WTC11 (cell line): ENCODE data around the gene NIPA2. TPM values are rescaled to one million over a fixed set of nuclear protein-coding genes. Genes with fewer than 3 reads are reported as not detected.

Source experiments
- ATAC-seq: fragments of 200-7000 bp; cut with Tn5 transposase; 2 replicates; pipeline ENCODE4 v1.10.0; 2021; ENCODE audit warnings: mild to moderate bottlenecking, moderate library complexity
- CTCF ChIA-PET: fragments of 300-600 bp; sonication (Branson Sonifier 250); formaldehyde crosslinking; loops from one replicate; lab custom pipeline; 2021; ENCODE audit warnings: antibody characterized with exemption; lab: Charles Lee
- POLR2A ChIA-PET: fragments of 350-600 bp; sonication (Branson Sonifier 250); formaldehyde crosslinking; loops from one replicate; lab custom pipeline; 2021; ENCODE audit warnings: antibody characterized with exemption; lab: Charles Lee
- DNase-seq: peaks from one replicate; pipeline ENCODE4 v3.0.0; 2021; ENCODE audit warnings: low spot score
- H3K27ac Mint-ChIP-seq: 2 replicates; pipeline ENCODE4 v1.8.0; 2021; ENCODE audit warnings: mixed read lengths
- H3K27me3 Mint-ChIP-seq: 2 replicates; pipeline ENCODE4 v1.8.0; 2021; ENCODE audit warnings: low read depth, mild to moderate bottlenecking, moderate library complexity, mixed read lengths
- H3K36me3 Mint-ChIP-seq: 2 replicates; pipeline ENCODE4 v1.8.0; 2021; ENCODE audit warnings: mixed read lengths
- H3K4me1 Mint-ChIP-seq: 2 replicates; pipeline ENCODE4 v1.8.0; 2022; ENCODE audit warnings: mixed read lengths
- H3K4me3 Mint-ChIP-seq: 2 replicates; pipeline ENCODE4 v1.8.0; 2021; ENCODE audit warnings: mild to moderate bottlenecking, moderate library complexity, mixed read lengths
- H3K9me3 Mint-ChIP-seq: 2 replicates; pipeline ENCODE4 v1.8.0; 2021; ENCODE audit warnings: mixed read lengths
- ATF1 ChIP-seq: sonication (generic); formaldehyde crosslinking; IDR thresholded peaks from 2 replicates; pipeline ENCODE4 v1.8.1; 2023; ENCODE audit warnings: mild to moderate bottlenecking, moderate library complexity, missing genetic modification reagents
- CREM ChIP-seq: sonication (generic); formaldehyde crosslinking; IDR thresholded peaks from 2 replicates; pipeline ENCODE4 v1.8.1; 2022; ENCODE audit warnings: mild to moderate bottlenecking, missing genetic modification reagents, moderate library complexity
- ETV6 ChIP-seq: sonication (generic); formaldehyde crosslinking; IDR thresholded peaks from 2 replicates; pipeline ENCODE4 v1.8.1; 2022; ENCODE audit warnings: mild to moderate bottlenecking, missing genetic modification reagents
- FOXJ3 ChIP-seq: sonication (generic); formaldehyde crosslinking; IDR thresholded peaks from 2 replicates; pipeline ENCODE4 v1.9.0; 2021; ENCODE audit warnings: missing genetic modification reagents, mild to moderate bottlenecking, borderline replicate concordance
- FOXP1 ChIP-seq: sonication (generic); formaldehyde crosslinking; IDR thresholded peaks from 2 replicates; pipeline ENCODE4 v1.8.0; 2022; ENCODE audit warnings: missing genetic modification reagents, mild to moderate bottlenecking, moderate library complexity, borderline replicate concordance
- KAT7 ChIP-seq: sonication (generic); formaldehyde crosslinking; IDR thresholded peaks from 2 replicates; pipeline ENCODE4 v1.8.1; 2023; ENCODE audit warnings: missing genetic modification reagents, mild to moderate bottlenecking, borderline replicate concordance
- MXD4 ChIP-seq: fragments of 250-450 bp; sonication (Bioruptor Pico); IDR thresholded peaks from 2 replicates; pipeline ENCODE4 v1.8.0; 2021; ENCODE audit warnings: mild to moderate bottlenecking, moderate library complexity, borderline replicate concordance
- NFE2L1 ChIP-seq: sonication (generic); formaldehyde crosslinking; IDR thresholded peaks from 2 replicates; pipeline ENCODE4 v1.8.1; 2023; ENCODE audit warnings: missing genetic modification reagents
- NR3C1 ChIP-seq: sonication (generic); formaldehyde crosslinking; conservative IDR thresholded peaks from 2 replicates; pipeline ENCODE4 v1.8.1; 2023; ENCODE audit warnings: low read depth, mild to moderate bottlenecking, missing genetic modification reagents
- SMAD3 ChIP-seq: sonication (generic); formaldehyde crosslinking; IDR thresholded peaks from 2 replicates; pipeline ENCODE4 v1.8.0; 2022; ENCODE audit warnings: missing genetic modification reagents, mild to moderate bottlenecking, borderline replicate concordance
- SP1 ChIP-seq: sonication (generic); formaldehyde crosslinking; conservative IDR thresholded peaks from 2 replicates; pipeline ENCODE4 v1.8.1; 2022; ENCODE audit warnings: missing genetic modification reagents
- TEAD4 ChIP-seq: sonication (generic); formaldehyde crosslinking; IDR thresholded peaks from 2 replicates; pipeline ENCODE4 v1.8.0; 2022; ENCODE audit warnings: mild to moderate bottlenecking, missing genetic modification reagents
- ZNF121 ChIP-seq: sonication (generic); formaldehyde crosslinking; IDR thresholded peaks from 2 replicates; pipeline ENCODE4 v1.8.0; 2023; ENCODE audit warnings: missing genetic modification reagents
- ZNF317 ChIP-seq: sonication (generic); formaldehyde crosslinking; IDR thresholded peaks from 2 replicates; pipeline ENCODE4 v1.8.1; 2023; ENCODE audit warnings: low read depth, mild to moderate bottlenecking, moderate library complexity, missing genetic modification reagents, borderline replicate concordance
- ZNF512 ChIP-seq: sonication (generic); formaldehyde crosslinking; IDR thresholded peaks from 2 replicates; pipeline ENCODE4 v1.8.1; 2022; ENCODE audit warnings: missing genetic modification reagents, borderline replicate concordance
- total RNA-seq: library from RNA; stranded (reverse); gene quantifications from 3 replicates; pipeline ENCODE4 v1.2.3, GENCODE V29; 2021
- TF ChIP-seq, protein P1 (sequence below): fragments of 250-450 bp; sonication (Bioruptor Pico); IDR thresholded peaks from 2 replicates; pipeline ENCODE4 v1.8.0; 2021; ENCODE audit warnings: mild to moderate bottlenecking
- TF ChIP-seq, protein P2 (sequence below): sonication (generic); formaldehyde crosslinking; conservative IDR thresholded peaks from 2 replicates; pipeline ENCODE4 v1.8.1; 2023; ENCODE audit warnings: mild to moderate bottlenecking, low read depth, missing genetic modification reagents, moderate library complexity
- TF ChIP-seq, protein P3 (sequence below): sonication (generic); formaldehyde crosslinking; conservative IDR thresholded peaks from 2 replicates; pipeline ENCODE4 v1.8.1; 2022; ENCODE audit warnings: mild to moderate bottlenecking, missing genetic modification reagents

Gene NIPA2
- total RNA-seq, 1 experiment from 2014 or later: 79.5 TPM

DNA sequence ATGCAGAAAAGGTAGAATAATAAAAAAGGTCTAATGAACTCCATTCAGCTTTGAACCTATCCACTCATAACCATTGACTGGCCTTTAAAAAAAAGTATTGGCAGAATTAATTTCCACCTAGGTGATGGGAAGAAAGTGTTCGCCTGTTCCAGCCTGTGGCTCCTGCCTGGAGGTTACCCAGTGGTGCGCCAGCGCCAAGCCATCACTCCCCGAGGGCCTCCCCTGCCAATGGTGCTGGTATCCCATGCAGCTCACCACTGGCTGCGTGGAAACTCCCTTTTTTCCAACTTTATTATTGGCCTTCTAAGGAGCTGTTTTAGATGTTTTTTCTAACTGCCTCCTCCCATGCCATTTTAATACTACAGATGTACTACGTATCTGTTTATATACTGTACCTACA lies 29.4 kb downstream of the NIPA2 start (continued):
- TF ChIP-seq, protein P1, sequence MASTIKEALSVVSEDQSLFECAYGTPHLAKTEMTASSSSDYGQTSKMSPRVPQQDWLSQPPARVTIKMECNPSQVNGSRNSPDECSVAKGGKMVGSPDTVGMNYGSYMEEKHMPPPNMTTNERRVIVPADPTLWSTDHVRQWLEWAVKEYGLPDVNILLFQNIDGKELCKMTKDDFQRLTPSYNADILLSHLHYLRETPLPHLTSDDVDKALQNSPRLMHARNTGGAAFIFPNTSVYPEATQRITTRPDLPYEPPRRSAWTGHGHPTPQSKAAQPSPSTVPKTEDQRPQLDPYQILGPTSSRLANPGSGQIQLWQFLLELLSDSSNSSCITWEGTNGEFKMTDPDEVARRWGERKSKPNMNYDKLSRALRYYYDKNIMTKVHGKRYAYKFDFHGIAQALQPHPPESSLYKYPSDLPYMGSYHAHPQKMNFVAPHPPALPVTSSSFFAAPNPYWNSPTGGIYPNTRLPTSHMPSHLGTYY (CRISPR knock-in tag): no peak

DNA sequence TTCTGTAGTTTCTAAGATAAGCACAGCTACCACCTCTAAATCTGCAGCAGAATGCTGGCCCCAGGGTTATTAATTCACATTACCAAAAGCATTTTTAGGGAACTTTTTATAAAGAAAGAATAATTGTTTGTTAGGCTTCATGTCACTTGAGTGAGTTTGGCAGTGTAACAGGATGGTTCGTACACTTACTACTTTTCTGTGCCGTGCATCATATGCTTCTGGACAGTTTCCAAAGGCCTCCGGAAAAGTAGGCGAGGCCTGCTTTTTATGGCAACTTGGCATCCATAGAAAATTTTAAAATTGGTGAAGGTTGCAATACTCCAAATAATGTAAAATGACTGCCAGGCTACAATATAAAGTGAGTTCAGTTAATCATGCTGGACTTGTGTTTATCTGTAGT lies 30.0 kb downstream of the NIPA2 start:
- POLR2A ChIA-PET: interaction anchor here (0.6 kb wide), 1 partner anchor 117 kb away, joined by 3 read pairs; no protein-coding TSS in a partner anchor
- Mint-ChIP-seq H3K36me3 (peaks cover 83% of the 10 kb centered on the region), H3K27ac (no peak overlapping the region), H3K9me3 (no peaks in the 10 kb centered on the region), H3K4me1 (peaks cover 14% of the 10 kb centered on the region), H3K27me3 (no peaks in the 10 kb centered on the region), H3K4me3 (no peak overlapping the region)
- DNase-seq: no peak
- no peak for ATAC-seq
- no peak for TF ChIP-seq NR3C1 (CRISPR knock-in tag)
- no peak for TF ChIP-seq NFE2L1 (CRISPR knock-in tag)
- CTCF ChIA-PET: no interaction called here

GRCh38 chr15:22868928-22869327 lies 30.5 kb downstream of the NIPA2 start:
- ChIA-PET CTCF (no interaction called here), POLR2A (interaction anchor here (0.6 kb wide), 1 partner anchor 117 kb away, joined by 3 read pairs; no protein-coding TSS in a partner anchor)
- TF ChIP-seq FOXP1 (CRISPR knock-in tag): no peak
- TF ChIP-seq ATF1 (CRISPR knock-in tag): no peak
- no peak for TF ChIP-seq ZNF512 (CRISPR knock-in tag)
- TF ChIP-seq FOXJ3 (CRISPR knock-in tag): no peak
- TF ChIP-seq KAT7 (CRISPR knock-in tag): no peak
- TF ChIP-seq, protein P2, sequence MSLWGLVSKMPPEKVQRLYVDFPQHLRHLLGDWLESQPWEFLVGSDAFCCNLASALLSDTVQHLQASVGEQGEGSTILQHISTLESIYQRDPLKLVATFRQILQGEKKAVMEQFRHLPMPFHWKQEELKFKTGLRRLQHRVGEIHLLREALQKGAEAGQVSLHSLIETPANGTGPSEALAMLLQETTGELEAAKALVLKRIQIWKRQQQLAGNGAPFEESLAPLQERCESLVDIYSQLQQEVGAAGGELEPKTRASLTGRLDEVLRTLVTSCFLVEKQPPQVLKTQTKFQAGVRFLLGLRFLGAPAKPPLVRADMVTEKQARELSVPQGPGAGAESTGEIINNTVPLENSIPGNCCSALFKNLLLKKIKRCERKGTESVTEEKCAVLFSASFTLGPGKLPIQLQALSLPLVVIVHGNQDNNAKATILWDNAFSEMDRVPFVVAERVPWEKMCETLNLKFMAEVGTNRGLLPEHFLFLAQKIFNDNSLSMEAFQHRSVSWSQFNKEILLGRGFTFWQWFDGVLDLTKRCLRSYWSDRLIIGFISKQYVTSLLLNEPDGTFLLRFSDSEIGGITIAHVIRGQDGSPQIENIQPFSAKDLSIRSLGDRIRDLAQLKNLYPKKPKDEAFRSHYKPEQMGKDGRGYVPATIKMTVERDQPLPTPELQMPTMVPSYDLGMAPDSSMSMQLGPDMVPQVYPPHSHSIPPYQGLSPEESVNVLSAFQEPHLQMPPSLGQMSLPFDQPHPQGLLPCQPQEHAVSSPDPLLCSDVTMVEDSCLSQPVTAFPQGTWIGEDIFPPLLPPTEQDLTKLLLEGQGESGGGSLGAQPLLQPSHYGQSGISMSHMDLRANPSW: no peak
- TF ChIP-seq, protein P3, sequence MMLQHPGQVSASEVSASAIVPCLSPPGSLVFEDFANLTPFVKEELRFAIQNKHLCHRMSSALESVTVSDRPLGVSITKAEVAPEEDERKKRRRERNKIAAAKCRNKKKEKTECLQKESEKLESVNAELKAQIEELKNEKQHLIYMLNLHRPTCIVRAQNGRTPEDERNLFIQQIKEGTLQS (CRISPR knock-in tag): no peak
- no peak for TF ChIP-seq ETV6
- TF ChIP-seq MXD4 (CRISPR knock-in tag): no peak
- no peak for TF ChIP-seq ZNF121
- TF ChIP-seq ZNF317 (CRISPR knock-in tag): no peak
- no peak for TF ChIP-seq SMAD3
- TF ChIP-seq SP1: no peak
- no peak for TF ChIP-seq CREM (CRISPR knock-in tag)
- TF ChIP-seq TEAD4 (CRISPR knock-in tag): no peak
- DNase-seq: no peak
- no peak for ATAC-seq
- H3K4me3 Mint-ChIP-seq: no peak overlapping the region
- peak overlapping the region; percentile 40; the same call in 1 of the 2 replicates for H3K27ac Mint-ChIP-seq
- no peaks in the 10 kb centered on the region for H3K27me3 Mint-ChIP-seq
- peaks cover 13% of the 10 kb centered on the region for H3K4me1 Mint-ChIP-seq
- no peaks in the 10 kb centered on the region for H3K9me3 Mint-ChIP-seq
- peaks cover 79% of the 10 kb centered on the region for H3K36me3 Mint-ChIP-seq
